Astrocyte of the cerebellum (primary cell): ENCODE data around the gene HTT.
"Not testable (repeated sequence)": the region's sequence is repeated elsewhere in the genome, so short reads cannot be mapped to it uniquely, and the experiment has no call there.

Experiments
- DNase-seq: peaks from one replicate; pipeline ENCODE4 v3.0.0-alpha.2; 2011; ENCODE audit warnings: low read depth
- H3K4me3 ChIP-seq: 2 replicates; pipeline ENCODE4 v1.5.1; 2011; ENCODE audit warnings: mild to moderate bottlenecking, low read depth, low read length, moderate library complexity
- CTCF ChIP-seq: IDR thresholded peaks from 2 replicates; pipeline ENCODE4 v1.5.1; 2012; ENCODE audit warnings: low read length, low read depth, moderate library complexity, mild to moderate bottlenecking; ENCODE audit errors: missing control alignments
- in situ Hi-C: cut with HindIII; loops from 2 replicates; pipeline ENCODE4 v1.10.0; 2017; ENCODE audit warnings: low sequenced_read_pairs

Gene HTT

GRCh38 chr4:3046623-3047022, 27.9 kb upstream of the HTT start:
- no peak for TF ChIP-seq CTCF
- in situ Hi-C loops: no loop called here
- no peak overlapping the region for H3K4me3 ChIP-seq
- DNase-seq: no peak

GRCh38 chr4:3047464-3048286, 26.8 kb upstream of the HTT start:
- H3K4me3 ChIP-seq: no peak overlapping the region
- peak; percentile 78 for TF ChIP-seq CTCF
- in situ Hi-C loops: no loop called here
- no peak for DNase-seq

- in situ Hi-C loops: loop anchor here (25.0 kb wide), 1 partner anchor 89 kb away; the partner anchor contains the start of genes GRK4 and NOP14
- H3K4me3 ChIP-seq: not testable (repeated sequence)
These were observed 23.2 kb upstream of the HTT start for GRCh38 chr4:3051141-3051897.

GRCh38 chr4:3054169-3054759, 20.2 kb upstream of the HTT start:
- in situ Hi-C loops: loop anchor here (25.0 kb wide), 1 partner anchor 92 kb away; the partner anchor contains the start of genes GRK4 and NOP14
- no peak for TF ChIP-seq CTCF
- H3K4me3 ChIP-seq: no peak overlapping the region
- no peak for DNase-seq

More at GRCh38 chr4:3051141-3051897, 23.2 kb upstream of the HTT start:
- not testable (repeated sequence) for DNase-seq

- no peak for TF ChIP-seq CTCF
- in situ Hi-C loops: loop anchor here (25.0 kb wide), 1 partner anchor 98 kb away; the partner anchor contains the start of genes GRK4 and NOP14
- no peak for DNase-seq
- no peak overlapping the region for H3K4me3 ChIP-seq
These were observed 14.5 kb upstream of the HTT start for GRCh38 chr4:3059943-3060342.

- no peak for DNase-seq
- H3K4me3 ChIP-seq: no peak overlapping the region
- no peak for TF ChIP-seq CTCF
- in situ Hi-C loops: loop anchor here (25.0 kb wide), 1 partner anchor 99 kb away; the partner anchor contains the start of genes GRK4 and NOP14
These were observed 13.5 kb upstream of the HTT start for GRCh38 chr4:3060946-3061345.
